ENCODE results near the gene TMEM205.
"Not testable (repeated sequence)": the region's sequence is repeated elsewhere in the genome, so short reads cannot be mapped to it uniquely, and the experiment has no call there.

TMEM205 gene

DNA sequence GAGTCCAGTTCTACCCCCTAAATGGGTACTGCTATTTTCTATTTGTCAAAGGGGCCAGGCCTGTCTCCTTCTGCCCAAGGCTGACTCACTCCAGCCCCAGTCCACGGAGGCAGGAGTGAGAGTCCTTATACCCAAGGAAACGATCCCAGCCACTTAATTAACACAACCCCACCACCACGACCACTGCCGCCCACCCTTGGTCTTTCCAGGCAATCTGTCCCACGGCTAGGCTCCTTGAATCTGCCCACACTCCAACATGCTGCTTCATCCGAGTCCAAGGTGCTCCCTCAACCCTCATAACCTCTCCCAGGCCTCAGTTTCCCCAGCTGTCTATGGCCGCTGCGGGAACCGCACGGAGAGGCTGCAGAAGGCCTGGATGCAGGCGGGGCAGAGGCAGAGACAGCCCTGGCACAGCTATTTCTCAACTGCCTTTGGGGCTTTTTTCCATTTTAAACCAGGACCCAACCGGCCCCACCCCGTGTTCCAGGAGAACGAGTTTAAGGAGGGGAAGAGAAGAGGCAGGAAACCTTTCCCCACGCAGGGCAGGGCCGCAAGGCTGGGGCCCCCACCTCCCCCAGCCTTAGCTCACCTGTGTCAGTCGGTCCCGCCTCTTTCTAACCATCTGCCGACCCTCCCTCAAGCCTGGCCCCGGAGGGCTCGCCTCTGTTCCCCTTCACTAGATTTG lies 7.4 kb downstream of the TMEM205 start:
- DNase-seq = no peak

GRCh38 chr19:11338121-11338520 lies 7.9 kb downstream of the TMEM205 start:
- DNase-seq = no peak

DNA sequence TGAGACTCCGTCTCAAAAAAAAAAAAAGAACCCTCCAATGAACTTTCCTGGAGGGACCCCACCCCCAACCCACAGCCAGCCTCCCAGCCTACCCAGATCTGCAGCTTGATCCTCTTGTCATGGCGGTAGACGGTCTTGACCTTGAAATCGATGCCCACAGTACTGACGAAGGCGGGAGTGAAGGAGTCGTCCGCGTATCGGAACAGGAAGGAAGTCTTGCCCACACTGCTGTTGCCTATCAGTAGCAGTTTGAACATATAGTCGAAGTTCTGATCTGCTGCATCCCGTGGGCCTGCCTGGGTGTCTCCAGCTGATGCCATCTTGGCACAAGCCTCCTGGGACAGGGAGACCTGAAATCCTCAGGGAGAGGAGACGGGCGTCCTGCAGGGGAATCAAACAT lies 9.0 kb downstream of the TMEM205 start:
- no peak for DNase-seq

GRCh38 chr19:11335449-11336146 lies 10.5 kb downstream of the TMEM205 start:
- DNase-seq = no peak

DNA sequence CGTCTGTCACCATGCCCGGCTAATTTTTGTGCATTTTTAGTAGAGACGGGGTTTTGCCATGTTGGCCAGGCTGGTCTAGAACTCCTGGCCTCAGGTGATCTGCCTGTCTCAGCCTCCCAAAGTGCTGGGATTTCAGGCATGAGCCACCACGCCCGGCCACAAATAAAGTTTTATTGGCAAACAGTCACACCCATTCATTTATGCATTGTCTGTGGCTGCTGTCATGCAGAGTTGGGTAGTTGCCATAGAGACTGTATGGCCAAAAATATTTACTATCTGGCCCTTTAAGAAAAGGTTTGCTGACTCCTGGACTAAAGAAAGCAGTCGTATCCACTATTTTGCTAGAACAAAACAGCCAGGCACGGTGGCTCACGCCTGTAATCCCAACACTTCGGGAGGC lies 12.2 kb downstream of the TMEM205 start:
- DNase-seq = not testable (repeated sequence)

GRCh38 chr19:11332822-11333221 lies 13.2 kb downstream of the TMEM205 start:
- DNase-seq = no peak

GRCh38 chr19:11331502-11331901 lies 14.6 kb downstream of the TMEM205 start:
- DNase-seq = no peak

- no peak for DNase-seq
Observed at GRCh38 chr19:11330127-11330526, 15.9 kb downstream of the TMEM205 start.

DNA sequence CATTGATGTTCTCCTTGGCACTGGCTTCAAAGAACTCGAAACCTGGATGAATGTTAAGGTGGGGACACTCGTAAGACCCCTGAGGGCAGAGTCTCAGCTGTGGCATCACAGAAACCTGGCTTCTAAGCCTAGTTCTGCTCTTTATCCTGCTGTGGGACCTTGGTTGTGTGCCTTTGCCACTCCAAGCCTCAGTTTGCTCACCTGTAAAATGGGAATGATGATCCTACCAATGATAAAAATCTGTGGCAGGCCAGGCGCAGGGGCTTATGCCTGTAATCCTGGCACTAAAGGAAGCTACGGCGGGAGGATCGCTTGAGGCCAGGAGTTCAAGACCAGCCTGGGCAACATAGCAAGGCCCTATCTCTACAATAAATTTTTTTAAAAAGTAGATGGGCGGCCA lies 20.5 kb downstream of the TMEM205 start:
- DNase-seq = no peak

DNA sequence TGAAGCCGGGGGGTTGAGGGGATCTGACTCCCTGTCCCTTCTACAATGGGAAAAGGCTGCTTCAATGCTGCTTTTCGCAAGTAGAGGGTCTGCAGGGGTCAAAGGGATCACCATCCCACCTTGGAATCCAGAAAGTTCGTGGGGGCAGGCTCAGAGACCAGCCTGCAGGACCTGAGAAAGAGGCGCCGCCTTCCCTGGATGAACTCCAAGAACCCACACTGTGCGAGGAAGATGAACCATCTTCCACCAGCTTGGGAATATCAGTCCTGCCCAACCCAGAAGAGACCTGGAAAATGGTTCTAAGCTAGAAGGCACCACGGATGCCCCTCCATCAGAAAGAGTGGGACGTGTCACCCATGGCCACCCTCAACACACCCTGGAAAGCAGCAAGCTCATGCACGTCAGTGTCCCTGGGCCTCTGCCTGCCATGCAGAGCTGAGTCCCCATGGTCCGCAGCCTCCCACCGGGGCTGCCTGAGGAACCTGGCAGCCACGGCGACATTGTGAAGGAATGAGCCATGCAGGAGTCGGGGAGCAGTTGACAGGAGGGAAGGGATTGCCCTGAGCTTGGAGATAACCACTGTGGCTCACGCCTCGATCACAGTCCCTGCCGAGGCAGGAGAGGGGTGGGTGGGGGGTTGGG lies 21.2 kb downstream of the TMEM205 start:
- DNase-seq = no peak

- peak; percentile 68 for DNase-seq
Observed at GRCh38 chr19:11324079-11324661, 21.9 kb downstream of the TMEM205 start.

- no peak for DNase-seq
Observed at GRCh38 chr19:11323601-11324078, 22.4 kb downstream of the TMEM205 start.

DNA sequence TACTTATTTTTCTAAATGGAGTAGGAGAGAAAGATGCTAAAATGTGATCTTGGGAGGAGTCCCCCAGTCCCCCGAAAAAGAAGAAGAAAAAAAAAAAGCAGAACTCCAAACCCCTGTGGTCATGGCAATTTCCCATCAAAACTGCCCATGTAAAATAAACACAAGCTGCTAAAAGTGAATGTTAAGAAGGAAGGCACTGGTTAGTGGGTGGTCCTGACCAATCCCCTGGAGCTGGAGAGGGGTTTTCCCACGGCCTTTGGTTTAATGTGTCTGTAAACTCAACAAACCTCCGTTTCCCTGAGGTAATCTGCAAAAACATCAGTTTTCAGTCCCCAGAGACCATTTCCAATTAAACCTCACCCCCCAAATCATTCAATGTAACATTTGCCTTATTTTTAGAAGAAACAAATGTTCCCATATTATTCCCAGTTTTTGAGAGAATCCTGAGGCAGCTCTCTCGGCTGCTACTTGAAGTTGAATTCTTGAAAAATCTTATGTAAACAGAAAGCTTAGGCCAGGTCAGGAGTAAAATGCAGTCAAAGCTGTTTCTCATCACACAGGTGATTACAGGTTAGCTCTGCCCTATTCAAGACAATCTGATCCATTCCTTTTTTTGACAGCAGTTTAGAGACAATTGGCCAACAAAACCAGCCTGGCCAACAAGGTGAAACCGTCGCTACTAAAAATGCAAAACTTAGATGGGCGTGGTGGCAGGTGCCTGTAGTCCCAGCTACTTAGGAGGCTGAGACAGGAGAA lies 23.6 kb downstream of the TMEM205 start:
- no peak for DNase-seq

DNA sequence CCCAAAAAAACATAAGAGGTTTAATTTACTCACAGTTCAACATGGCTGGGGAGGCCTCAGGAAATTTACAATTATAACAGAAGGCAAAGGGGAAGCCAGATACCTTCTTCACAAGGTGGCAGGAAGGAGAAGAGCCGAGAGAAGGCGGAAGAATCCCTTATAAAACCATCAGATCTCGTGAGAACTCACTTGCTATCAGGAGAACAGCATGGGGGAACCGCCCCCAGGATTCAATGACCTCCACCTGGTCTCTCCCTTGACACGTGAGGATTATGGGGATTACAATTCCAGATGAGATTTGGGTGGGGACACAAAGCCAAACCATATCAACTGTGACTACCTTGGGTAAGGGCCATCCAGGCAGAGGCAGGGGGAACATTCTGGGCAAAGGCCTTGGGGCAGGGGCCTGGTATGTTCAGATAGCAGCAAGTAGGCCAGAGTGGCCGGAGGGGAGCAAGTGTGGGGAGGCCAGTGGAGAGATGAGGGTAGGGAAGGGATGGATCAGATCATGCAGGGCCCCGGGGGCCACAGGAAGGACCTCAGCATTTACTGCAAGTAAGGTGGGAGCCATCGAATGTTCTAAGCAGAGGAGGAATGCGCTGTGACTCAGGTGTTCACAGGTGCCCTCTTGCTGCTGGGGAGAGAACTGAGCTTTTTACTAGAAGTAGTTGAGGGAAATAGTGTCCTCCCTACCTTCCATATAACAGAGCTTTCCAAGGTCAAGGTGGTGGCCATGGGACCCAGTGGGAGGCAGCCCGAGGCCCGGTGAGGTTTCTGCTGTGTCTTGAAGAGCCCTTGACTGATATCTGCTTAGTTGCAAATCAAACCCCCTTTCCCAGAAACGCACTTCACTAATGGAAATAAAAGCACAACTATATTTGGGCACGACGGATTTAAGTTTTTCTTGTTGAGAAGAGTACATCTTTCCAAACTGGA lies 24.6 kb downstream of the TMEM205 start:
- no peak for DNase-seq

GRCh38 chr19:11320278-11320995 lies 25.6 kb downstream of the TMEM205 start:
- DNase-seq = not testable (repeated sequence)

DNA sequence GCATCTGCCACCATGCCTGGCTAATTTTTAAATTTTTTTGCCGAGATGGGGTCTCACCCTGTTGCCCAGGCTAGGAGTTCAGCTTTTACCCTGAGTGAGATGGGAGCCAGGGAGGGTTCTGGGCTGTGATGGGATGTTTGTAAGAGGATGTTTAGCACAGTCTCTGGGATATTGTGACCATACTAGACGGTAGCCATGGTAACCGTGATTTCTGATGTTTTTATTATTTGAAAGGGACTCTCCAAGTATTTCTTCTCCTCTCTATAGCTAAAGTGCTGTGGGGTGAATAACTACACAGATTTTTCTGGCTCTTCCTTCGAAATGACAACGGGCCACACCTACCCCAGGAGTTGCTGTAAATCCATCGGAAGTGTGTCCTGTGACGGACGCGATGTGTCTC lies 39.7 kb downstream of the TMEM205 start:
- no peak for DNase-seq

GRCh38 chr19:11304936-11305335 lies 41.1 kb downstream of the TMEM205 start:
- DNase-seq = no peak

DNA sequence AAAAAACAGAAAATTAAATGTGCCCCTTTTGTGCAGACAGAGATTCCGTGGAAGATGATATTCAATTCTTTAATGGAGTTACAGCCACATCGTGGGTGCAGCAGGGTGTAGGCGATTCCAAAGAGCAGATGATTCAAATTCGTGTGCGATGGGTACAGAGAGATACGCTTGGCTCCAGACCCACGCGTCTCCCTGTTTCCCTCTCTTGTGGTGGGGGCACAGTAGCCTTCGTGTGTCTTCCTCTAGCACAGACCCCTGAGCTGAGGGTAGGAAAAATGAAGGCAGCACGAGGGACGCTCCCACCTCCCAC lies 45.3 kb downstream of the TMEM205 start:
- DNase-seq = no peak

DNA sequence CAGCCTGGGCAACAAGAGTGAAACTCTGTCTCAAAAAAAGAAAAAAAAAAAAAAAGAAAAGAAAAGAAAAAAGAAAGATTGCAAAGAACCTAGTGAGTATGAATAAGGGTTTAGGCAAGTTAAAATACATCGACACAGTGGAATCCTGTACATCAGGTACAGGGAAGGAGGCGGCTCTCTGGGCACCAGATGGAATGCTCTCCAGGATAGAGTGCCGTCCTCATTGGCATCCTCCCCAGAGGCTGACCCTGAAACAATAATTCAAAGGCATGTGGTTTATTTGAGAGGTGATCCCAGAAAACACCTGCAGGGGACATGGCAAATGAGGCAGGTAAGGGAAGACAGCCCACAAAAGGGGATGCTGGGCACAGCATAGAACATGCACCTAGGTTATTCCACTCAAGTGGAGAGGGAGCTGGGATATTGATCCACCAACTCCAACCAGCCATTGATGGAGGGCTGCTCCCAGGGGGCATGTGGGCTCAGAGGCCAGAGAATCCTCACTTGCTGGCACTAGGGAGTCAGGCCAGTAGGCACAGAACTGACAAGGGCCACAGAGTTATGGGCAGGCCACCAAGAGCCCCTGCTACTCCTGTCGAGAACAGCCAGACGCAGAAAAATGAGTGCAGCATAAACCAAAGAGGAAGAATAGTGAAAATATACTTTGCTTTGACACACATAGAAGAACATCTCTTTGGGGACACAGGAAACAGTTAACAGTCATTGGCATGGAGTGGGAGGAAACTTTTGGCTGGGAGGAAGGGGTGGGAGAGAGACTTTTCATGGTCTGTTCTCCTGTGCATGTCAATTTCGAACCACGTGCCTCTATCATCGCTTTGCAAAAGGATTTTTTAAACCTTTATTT lies 45.9 kb downstream of the TMEM205 start:
- DNase-seq = no peak

GRCh38 chr19:11296264-11296663 lies 49.8 kb downstream of the TMEM205 start:
- no peak for DNase-seq
